Hepatocyte (in vitro differentiated cells): ENCODE results near the gene CH25H.

Experiments
- EZH2 ChIP-seq: fragments of 200-600 bp; sonication (generic); IDR thresholded peaks from 2 replicates; pipeline ENCODE4 v1.6.1; 2016; ENCODE audit warnings: antibody characterized with exemption, mild to moderate bottlenecking, borderline replicate concordance
- EZH2phosphoT487 ChIP-seq: fragments of 200-600 bp; sonication (generic); IDR thresholded peaks from one replicate; pipeline ENCODE4 v1.6.1; 2018; ENCODE audit warnings: antibody characterized with exemption, mild to moderate bottlenecking, low read depth, moderate library complexity; ENCODE audit not compliant: unreplicated experiment, severe bottlenecking
- TF ChIP-seq, protein P1 (sequence below): fragments of 200-600 bp; sonication (generic); IDR thresholded peaks from 2 replicates; pipeline ENCODE4 v1.5.1; 2016; ENCODE audit warnings: antibody characterized with exemption, mild to moderate bottlenecking; ENCODE audit not compliant: poor library complexity

DNA sequence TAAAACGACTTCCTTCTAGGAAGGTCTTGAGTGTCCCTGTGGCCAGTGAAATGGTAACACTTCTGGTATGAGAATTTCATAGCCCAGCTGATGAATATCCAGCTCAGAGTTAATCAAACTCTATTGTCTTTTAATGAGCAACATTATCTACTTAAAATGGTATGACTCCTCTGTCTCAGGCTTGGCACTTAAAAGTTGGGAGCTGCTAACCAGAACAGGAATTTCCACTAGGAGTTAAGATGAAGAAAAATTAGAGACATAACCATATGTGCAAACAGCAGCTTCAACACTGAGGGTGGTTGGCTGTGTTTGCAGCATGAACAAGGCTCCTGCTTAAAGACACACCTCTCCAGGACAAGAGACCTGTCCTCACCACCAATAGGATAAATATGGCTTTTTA is 46.8 kb downstream of the CH25H start:
- TF ChIP-seq, protein P1, sequence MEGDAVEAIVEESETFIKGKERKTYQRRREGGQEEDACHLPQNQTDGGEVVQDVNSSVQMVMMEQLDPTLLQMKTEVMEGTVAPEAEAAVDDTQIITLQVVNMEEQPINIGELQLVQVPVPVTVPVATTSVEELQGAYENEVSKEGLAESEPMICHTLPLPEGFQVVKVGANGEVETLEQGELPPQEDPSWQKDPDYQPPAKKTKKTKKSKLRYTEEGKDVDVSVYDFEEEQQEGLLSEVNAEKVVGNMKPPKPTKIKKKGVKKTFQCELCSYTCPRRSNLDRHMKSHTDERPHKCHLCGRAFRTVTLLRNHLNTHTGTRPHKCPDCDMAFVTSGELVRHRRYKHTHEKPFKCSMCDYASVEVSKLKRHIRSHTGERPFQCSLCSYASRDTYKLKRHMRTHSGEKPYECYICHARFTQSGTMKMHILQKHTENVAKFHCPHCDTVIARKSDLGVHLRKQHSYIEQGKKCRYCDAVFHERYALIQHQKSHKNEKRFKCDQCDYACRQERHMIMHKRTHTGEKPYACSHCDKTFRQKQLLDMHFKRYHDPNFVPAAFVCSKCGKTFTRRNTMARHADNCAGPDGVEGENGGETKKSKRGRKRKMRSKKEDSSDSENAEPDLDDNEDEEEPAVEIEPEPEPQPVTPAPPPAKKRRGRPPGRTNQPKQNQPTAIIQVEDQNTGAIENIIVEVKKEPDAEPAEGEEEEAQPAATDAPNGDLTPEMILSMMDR: no peak
- TF ChIP-seq EZH2: no peak
- no peak for TF ChIP-seq EZH2phosphoT487
